Kidney epithelial cell (primary cell): Measurements from ENCODE around the gene ZCWPW1. TPM values are rescaled to one million over a fixed set of nuclear protein-coding genes. Genes with fewer than 3 reads are reported as not detected.

Experiments used
- DNase-seq: peaks from one replicate; pipeline ENCODE4 v3.0.0-alpha.2; 2010; ENCODE audit warnings: low read depth
- H3K27me3 ChIP-seq: 2 replicates; pipeline ENCODE4 v1.6.0; 2011; ENCODE audit warnings: low read length; ENCODE audit not compliant: control insufficient read depth, insufficient read depth
- H3K36me3 ChIP-seq: 2 replicates; pipeline ENCODE4 v1.5.1; 2011; ENCODE audit warnings: low read length; ENCODE audit not compliant: control insufficient read depth, insufficient read depth
- H3K4me3 ChIP-seq: 2 replicates; pipeline ENCODE4 v1.5.1; 2011; ENCODE audit warnings: low read depth, mild to moderate bottlenecking, control low read depth, low read length
- CTCF ChIP-seq: IDR thresholded peaks from 2 replicates; pipeline ENCODE4 v1.5.1; 2011; ENCODE audit warnings: mild to moderate bottlenecking, moderate library complexity, low read length, control low read depth, inconsistent platforms; ENCODE audit not compliant: insufficient read depth, poor library complexity, severe bottlenecking
- total RNA-seq: library from RNA; depleted of rRNA; stranded (reverse); fragments of >200 nt; gene quantifications from 2 replicates; pipeline ENCODE4 v1.2.3, GENCODE V29; 2015

Gene ZCWPW1
- total RNA-seq, 1 donor from 2014 or later = 0.88 TPM

GRCh38 chr7:100434297-100435144 is 6.0 kb upstream of the ZCWPW1 start:
- no peak for TF ChIP-seq CTCF
- no peak for DNase-seq
- H3K36me3 ChIP-seq = peaks cover 2% of the 10 kb centered on the region
- H3K4me3 ChIP-seq = peak overlapping the region; percentile 95
- no peaks in the 10 kb centered on the region for H3K27me3 ChIP-seq

GRCh38 chr7:100433592-100434296 is 5.2 kb upstream of the ZCWPW1 start:
- H3K4me3 ChIP-seq = no peak overlapping the region
- H3K27me3 ChIP-seq = no peaks in the 10 kb centered on the region
- no peak for DNase-seq
- peaks cover 2% of the 10 kb centered on the region for H3K36me3 ChIP-seq
- TF ChIP-seq CTCF = no peak

GRCh38 chr7:100433276-100433591 is 4.7 kb upstream of the ZCWPW1 start:
- peaks cover 2% of the 10 kb centered on the region for H3K36me3 ChIP-seq
- no peak for DNase-seq
- H3K27me3 ChIP-seq = no peaks in the 10 kb centered on the region
- no peak for TF ChIP-seq CTCF
- no peak overlapping the region for H3K4me3 ChIP-seq

GRCh38 chr7:100432621-100433275 is 4.2 kb upstream of the ZCWPW1 start:
- Histone ChIP-seq H3K4me3 (no peak overlapping the region), H3K27me3 (no peaks in the 10 kb centered on the region), H3K36me3 (peaks cover 2% of the 10 kb centered on the region)
- DNase-seq = no peak
- no peak for TF ChIP-seq CTCF

GRCh38 chr7:100432053-100432452 is 3.5 kb upstream of the ZCWPW1 start:
- Histone ChIP-seq H3K4me3 (no peak overlapping the region), H3K27me3 (no peaks in the 10 kb centered on the region), H3K36me3 (peaks cover 2% of the 10 kb centered on the region)
- DNase-seq = no peak
- TF ChIP-seq CTCF = no peak
